Panc1 (cell line): ENCODE data around the gene B4GALT2.

Experiments used
- POLR2AphosphoS5 ChIP-seq: IDR thresholded peaks from 2 replicates; pipeline ENCODE4 v1.6.1; 2012; ENCODE audit warnings: mild to moderate bottlenecking, low read depth, low read length, moderate library complexity
- REST ChIP-seq, 2 experiments: IDR thresholded peaks; 2 replicates each; pipeline ENCODE4 v1.6.1; 2011 to 2012; ENCODE audit warnings: low read depth in 2 of 2, control low read depth in 1 of 2, low read length in 1 of 2, mild to moderate bottlenecking in 1 of 2, moderate library complexity in 1 of 2; ENCODE audit not compliant: insufficient read depth in 1 of 2
- SIN3A ChIP-seq: IDR thresholded peaks from 2 replicates; pipeline ENCODE4 v1.6.1; 2012; ENCODE audit warnings: low read depth, mild to moderate bottlenecking, low read length, moderate library complexity, borderline replicate concordance; ENCODE audit not compliant: insufficient read depth
- TCF7L2 ChIP-seq: IDR thresholded peaks from 2 replicates; pipeline ENCODE4 v1.6.1; 2011; ENCODE audit warnings: mild to moderate bottlenecking, low read depth, low read length, inconsistent platforms
- TF ChIP-seq, protein P1 (sequence below): fragments of 450-650 bp; IDR thresholded peaks from 2 replicates; pipeline ENCODE4 v1.5.1; 2017; ENCODE audit warnings: mild to moderate bottlenecking

- TF ChIP-seq, protein P1, sequence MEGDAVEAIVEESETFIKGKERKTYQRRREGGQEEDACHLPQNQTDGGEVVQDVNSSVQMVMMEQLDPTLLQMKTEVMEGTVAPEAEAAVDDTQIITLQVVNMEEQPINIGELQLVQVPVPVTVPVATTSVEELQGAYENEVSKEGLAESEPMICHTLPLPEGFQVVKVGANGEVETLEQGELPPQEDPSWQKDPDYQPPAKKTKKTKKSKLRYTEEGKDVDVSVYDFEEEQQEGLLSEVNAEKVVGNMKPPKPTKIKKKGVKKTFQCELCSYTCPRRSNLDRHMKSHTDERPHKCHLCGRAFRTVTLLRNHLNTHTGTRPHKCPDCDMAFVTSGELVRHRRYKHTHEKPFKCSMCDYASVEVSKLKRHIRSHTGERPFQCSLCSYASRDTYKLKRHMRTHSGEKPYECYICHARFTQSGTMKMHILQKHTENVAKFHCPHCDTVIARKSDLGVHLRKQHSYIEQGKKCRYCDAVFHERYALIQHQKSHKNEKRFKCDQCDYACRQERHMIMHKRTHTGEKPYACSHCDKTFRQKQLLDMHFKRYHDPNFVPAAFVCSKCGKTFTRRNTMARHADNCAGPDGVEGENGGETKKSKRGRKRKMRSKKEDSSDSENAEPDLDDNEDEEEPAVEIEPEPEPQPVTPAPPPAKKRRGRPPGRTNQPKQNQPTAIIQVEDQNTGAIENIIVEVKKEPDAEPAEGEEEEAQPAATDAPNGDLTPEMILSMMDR: no peak
- TF ChIP-seq TCF7L2 (no peak), REST (IDR thresholded peaks at IDR 0.05; ENCODE audit: insufficient read depth in 1 of 2, low read depth in 2 of 2, low read length in 1 of 2) (no peak), POLR2AphosphoS5 (no peak), SIN3A (no peak)
Measured at GRCh38 chr1:43935711-43936427, 43.1 kb upstream of the B4GALT2 start.
